Amniotic stem cell (primary cell): ENCODE data around the gene LPP.

Experiments used
- DNase-seq: peaks from one replicate; lab custom pipeline; 2025; lab: John Stamatoyannopoulos, UW

The LPP gene

GRCh38 chr3:188299068-188299467 lies 145.1 kb downstream of the LPP start:
- DNase-seq: no peak

- no peak for DNase-seq
Measured at GRCh38 chr3:188299708-188300107, 145.8 kb downstream of the LPP start.

- DNase-seq: no peak
Measured at GRCh38 chr3:188301147-188301546, 147.2 kb downstream of the LPP start.

- no peak for DNase-seq
Measured at GRCh38 chr3:188303286-188303799, 149.4 kb downstream of the LPP start.

- DNase-seq: no peak
Measured at GRCh38 chr3:188303823-188304222, 149.9 kb downstream of the LPP start.

- DNase-seq: no peak
Measured at GRCh38 chr3:188304501-188304900, 150.5 kb downstream of the LPP start.

GRCh38 chr3:188305220-188305619 lies 151.3 kb downstream of the LPP start:
- no peak for DNase-seq

GRCh38 chr3:188306435-188307005 lies 152.6 kb downstream of the LPP start:
- DNase-seq: no peak

- no peak for DNase-seq
Measured at GRCh38 chr3:188309437-188310269, 155.7 kb downstream of the LPP start.

GRCh38 chr3:188310270-188310710 lies 156.3 kb downstream of the LPP start:
- DNase-seq: no peak

GRCh38 chr3:188315553-188315952 lies 161.6 kb downstream of the LPP start:
- no peak for DNase-seq

GRCh38 chr3:188316021-188316722 lies 162.2 kb downstream of the LPP start:
- DNase-seq: no peak

GRCh38 chr3:188316723-188317070 lies 162.7 kb downstream of the LPP start:
- no peak for DNase-seq

- DNase-seq: peak; percentile 16
Measured at GRCh38 chr3:188319569-188319968, 165.6 kb downstream of the LPP start.

- peak; percentile 19 for DNase-seq
Measured at GRCh38 chr3:188320757-188321156, 166.8 kb downstream of the LPP start.

- no peak for DNase-seq
Measured at GRCh38 chr3:188321258-188321657, 167.3 kb downstream of the LPP start.

- no peak for DNase-seq
Measured at GRCh38 chr3:188322135-188322887, 168.4 kb downstream of the LPP start.

GRCh38 chr3:188323067-188323842 lies 169.3 kb downstream of the LPP start:
- no peak for DNase-seq

GRCh38 chr3:188326111-188326510 lies 172.2 kb downstream of the LPP start:
- DNase-seq: no peak

GRCh38 chr3:188326968-188327367 lies 173.0 kb downstream of the LPP start:
- no peak for DNase-seq

GRCh38 chr3:188327433-188327832 lies 173.5 kb downstream of the LPP start:
- no peak for DNase-seq
